H1 (cell line): ENCODE results near the gene IFI44L. TPM values are rescaled to one million over a fixed set of nuclear protein-coding genes. Genes with fewer than 3 reads are reported as not detected.

Experiments used
- CTCF ChIA-PET: fragments of 300-600 bp; sonication (Branson Sonifier 250); formaldehyde crosslinking; loops from one replicate; lab custom pipeline; 2021; ENCODE audit not compliant: partially characterized antibody; lab: Charles Lee
- POLR2A ChIA-PET: fragments of 300-600 bp; sonication (Branson Sonifier 250); formaldehyde crosslinking; loops from one replicate; lab custom pipeline; 2021; ENCODE audit warnings: inconsistent platforms; ENCODE audit not compliant: partially characterized antibody; lab: Charles Lee
- DNase-seq, 2 experiments: peaks; one replicate each; pipeline versions ENCODE4 v3.0.0 to v3.0.0-alpha.2; 2010 to 2022; ENCODE audit warnings: low spot score in 2 of 2, low read depth in 1 of 2, mixed read lengths in 1 of 2
- FAIRE-seq: peaks from 2 replicates; lab custom pipeline; 2011; peaks lifted over from hg19 to GRCh38; lab: Jason Lieb, UNC
- H2AFZ ChIP-seq: 2 replicates; pipeline ENCODE4 v1.8.1; 2012; ENCODE audit warnings: low read length, inconsistent platforms
- H2AK5ac ChIP-seq: 2 replicates; pipeline ENCODE4 v1.6.1; 2013; ENCODE audit warnings: low read depth, low read length
- H2BK120ac ChIP-seq: replicated peaks from 2 replicates; pipeline ENCODE3; 2013; ENCODE audit warnings: low read depth, low read length, inconsistent platforms
- H2BK12ac ChIP-seq: 2 replicates; pipeline ENCODE4 v1.6.1; 2013; ENCODE audit warnings: low read depth, low read length
- H2BK15ac ChIP-seq: 2 replicates; pipeline ENCODE4 v1.6.1; 2013; ENCODE audit warnings: low read length
- H2BK20ac ChIP-seq: 2 replicates; pipeline ENCODE4 v1.6.1; 2013; ENCODE audit warnings: low read length
- H2BK5ac ChIP-seq: 2 replicates; pipeline ENCODE4 v1.6.1; 2013; ENCODE audit warnings: low read depth, low read length
- H3K14ac ChIP-seq: 2 replicates; pipeline ENCODE4 v1.6.1; 2013; ENCODE audit warnings: inconsistent platforms; ENCODE audit not compliant: insufficient read length
- H3K18ac ChIP-seq: 2 replicates; pipeline ENCODE4 v1.6.1; 2013; ENCODE audit warnings: low read length; ENCODE audit errors: extremely low read depth
- H3K23ac ChIP-seq: 2 replicates; pipeline ENCODE4 v1.6.1; 2013; ENCODE audit warnings: inconsistent platforms; ENCODE audit not compliant: insufficient read length
- H3K23me2 ChIP-seq: 2 replicates; pipeline ENCODE4 v1.6.1; 2013; ENCODE audit warnings: low read depth, low read length
- H3K27ac ChIP-seq: 2 replicates; pipeline ENCODE4 v1.6.1; 2011; ENCODE audit warnings: low read depth, low read length, inconsistent platforms
- H3K27me3 ChIP-seq, 4 experiments: replicated peaks in 1 of 4; 1 replicate in 1 of 4; 2 replicates in 3 of 4; pipeline versions ENCODE4 v1.6.1 to v1.8.1; 2011 to 2013; ENCODE audit warnings: low read length in 3 of 4, mild to moderate bottlenecking in 3 of 4, inconsistent platforms in 2 of 4, mixed read lengths in 2 of 4, moderate library complexity in 1 of 4; ENCODE audit not compliant: control insufficient read depth in 3 of 4, insufficient read depth in 3 of 4; ENCODE audit errors: extremely low read depth in 1 of 4
- H3K36me3 ChIP-seq, 4 experiments: 2 replicates each; pipeline versions ENCODE4 v1.6.1 to v1.8.1; 2011 to 2013; ENCODE audit warnings: mild to moderate bottlenecking in 4 of 4, low read length in 3 of 4, moderate library complexity in 2 of 4, control low read depth in 1 of 4, inconsistent platforms in 1 of 4; ENCODE audit not compliant: insufficient read depth in 4 of 4, control insufficient read depth in 2 of 4
- H3K4ac ChIP-seq: replicated peaks from 2 replicates; pipeline ENCODE3; 2013; ENCODE audit warnings: low read length, low read depth, mixed read lengths, inconsistent platforms; ENCODE audit not compliant: insufficient read length
- H3K4me1 ChIP-seq, 4 experiments: replicated peaks in 1 of 4; 1 replicate in 1 of 4; 2 replicates in 3 of 4; pipeline versions ENCODE4 v1.6.1 to v1.8.1; 2011 to 2013; ENCODE audit warnings: low read length in 3 of 4, inconsistent platforms in 2 of 4, mixed read lengths in 1 of 4; ENCODE audit not compliant: insufficient read depth in 4 of 4, control insufficient read depth in 3 of 4
- H3K4me2 ChIP-seq, 2 experiments: 2 replicates each; pipeline versions ENCODE4 v1.6.1 to v1.8.1; 2011 to 2013; ENCODE audit warnings: low read depth in 2 of 2, low read length in 2 of 2, control low read depth in 1 of 2, inconsistent platforms in 1 of 2, mild to moderate bottlenecking in 1 of 2; ENCODE audit not compliant: insufficient read depth in 1 of 2
- H3K4me3 ChIP-seq, 4 experiments: fragments of 200-600, 300-600 bp in 1 of 4; sonication (generic), shearing (Covaris generic), sonication (Bioruptor Twin) in 1 of 4; 2 replicates each; pipeline versions ENCODE4 v1.5.1 to v1.8.1; 2011 to 2016; ENCODE audit warnings: low read length in 4 of 4, low read depth in 3 of 4, control low read depth in 2 of 4, inconsistent platforms in 2 of 4, mild to moderate bottlenecking in 2 of 4, mixed read lengths in 1 of 4, moderate library complexity in 1 of 4; ENCODE audit not compliant: insufficient read depth in 2 of 4; ENCODE audit errors: extremely low read depth in 1 of 4
- H3K56ac ChIP-seq: replicated peaks from 2 replicates; pipeline ENCODE3; 2013; ENCODE audit warnings: low read depth, mild to moderate bottlenecking, mixed read lengths, low read length, inconsistent platforms; ENCODE audit not compliant: insufficient read length
- H3K79me1 ChIP-seq: 2 replicates; pipeline ENCODE4 v1.6.1; 2013; ENCODE audit warnings: low read depth, low read length, control low read depth
- H3K79me2 ChIP-seq, 2 experiments: 2 replicates each; pipeline versions ENCODE4 v1.6.1 to v1.8.1; 2012 to 2013; ENCODE audit warnings: low read length in 2 of 2, mild to moderate bottlenecking in 2 of 2, inconsistent platforms in 1 of 2; ENCODE audit not compliant: insufficient read depth in 2 of 2, control insufficient read depth in 1 of 2
- H3K9ac ChIP-seq, 4 experiments: replicated peaks in 1 of 4; 1 replicate in 1 of 4; 2 replicates in 3 of 4; pipeline versions ENCODE4 v1.6.1 to v1.8.1; 2011 to 2013; ENCODE audit warnings: low read depth in 3 of 4, low read length in 3 of 4, control low read depth in 2 of 4, mild to moderate bottlenecking in 2 of 4, moderate library complexity in 2 of 4, inconsistent platforms in 1 of 4; ENCODE audit errors: extremely low read depth in 1 of 4
- H3K9me3 ChIP-seq, 2 experiments: 2 replicates each; pipeline versions ENCODE4 v1.6.1 to v1.8.1; 2012 to 2013; ENCODE audit warnings: mild to moderate bottlenecking in 2 of 2, moderate library complexity in 2 of 2, control low read depth in 1 of 2, inconsistent platforms in 1 of 2, low read depth in 1 of 2, low read length in 1 of 2, mixed read lengths in 1 of 2; ENCODE audit not compliant: insufficient read depth in 2 of 2
- H4K20me1 ChIP-seq, 2 experiments: replicated peaks in 1 of 2; 2 replicates each; pipeline versions ENCODE3 to v1.8.1; 2011 to 2013; ENCODE audit warnings: inconsistent platforms in 2 of 2, low read length in 2 of 2, mild to moderate bottlenecking in 1 of 2; ENCODE audit not compliant: insufficient read depth in 2 of 2, control insufficient read depth in 1 of 2
- H4K5ac ChIP-seq: 2 replicates; pipeline ENCODE4 v1.6.1; 2013; ENCODE audit warnings: low read length, low read depth, mixed read lengths, inconsistent platforms; ENCODE audit not compliant: insufficient read length
- H4K8ac ChIP-seq: 2 replicates; pipeline ENCODE4 v1.8.0; 2013; ENCODE audit warnings: mild to moderate bottlenecking, moderate library complexity, low read length, inconsistent platforms; ENCODE audit not compliant: insufficient read depth; ENCODE audit errors: extremely low read depth
- H4K91ac ChIP-seq: replicated peaks from 2 replicates; pipeline ENCODE3; 2013; ENCODE audit warnings: low read length, mixed read lengths, inconsistent platforms; ENCODE audit not compliant: insufficient read length
- CBX5 ChIP-seq: fragments of 300-800, 300-1000 bp; sonication (generic); IDR thresholded peaks from 2 replicates; pipeline ENCODE4 v1.7.1; 2016; ENCODE audit warnings: antibody characterized with exemption, low read length, low read depth
- CBX8 ChIP-seq: fragments of 300-800, 300-1000 bp; sonication (generic); IDR thresholded peaks from 2 replicates; pipeline ENCODE4 v1.7.1; 2016; ENCODE audit warnings: low read depth, low read length, borderline replicate concordance
- EZH2 ChIP-seq: fragments of 200-600 bp; sonication (generic); IDR thresholded peaks from 2 replicates; pipeline ENCODE4 v1.7.1; 2012; ENCODE audit warnings: low read depth, mild to moderate bottlenecking, moderate library complexity, low read length, inconsistent platforms; ENCODE audit not compliant: severe bottlenecking
- HDAC2 ChIP-seq, 2 experiments: fragments of 300-600 bp in 1 of 2; sonication (generic) in 1 of 2; IDR thresholded peaks; 2 replicates each; pipeline ENCODE4 v1.6.1; 2011 to 2012; ENCODE audit warnings: low read depth in 2 of 2, low read length in 2 of 2, mild to moderate bottlenecking in 2 of 2, moderate library complexity in 2 of 2, borderline replicate concordance in 1 of 2, inconsistent platforms in 1 of 2
- JUN ChIP-seq: IDR thresholded peaks from 2 replicates; pipeline ENCODE4 v1.6.1; 2011; ENCODE audit warnings: low read depth, mild to moderate bottlenecking, improper control_type of control experiment, low read length
- KDM4A ChIP-seq: IDR thresholded peaks from one replicate; pipeline ENCODE4 v1.7.1; 2012; ENCODE audit warnings: low read depth, mild to moderate bottlenecking, moderate library complexity, low read length, inconsistent platforms; ENCODE audit not compliant: severe bottlenecking
- TAF7 ChIP-seq: optimal IDR thresholded peaks from 2 replicates; pipeline ENCODE3; 2011; ENCODE audit warnings: low read depth, mild to moderate bottlenecking, inconsistent platforms, low read length, moderate library complexity, borderline replicate concordance
- WGBS, 2 experiments: shearing (Covaris generic) in 1 of 2; methylation state at CpG; one replicate each; pipeline versions ENCODE4 v1.1.6 to v1.1.7; 2013 to 2015; ENCODE audit warnings: low lambda C conversion rate in 2 of 2, mixed read lengths in 2 of 2, inconsistent platforms in 1 of 2, low coverage in 1 of 2, missing lambda C conversion rate in 1 of 2; ENCODE audit not compliant: insufficient replicate concordance in 2 of 2, insufficient coverage in 1 of 2, insufficient read length in 1 of 2; ENCODE audit errors: extremely low coverage in 1 of 2, missing lambda C conversion rate in 1 of 2; 5-methylcytosine and 5-hydroxymethylcytosine counted together
- polyA plus RNA-seq, 7 experiments: library from polyadenylated mRNA; depleted of rRNA in 3 of 7; stranded (reverse) in 5 of 7; unstranded in 2 of 7; fragments of >200 nt in 5 of 7; fragments of 200-250 nt in 2 of 7; gene quantifications; 1 replicate in 5 of 7; 2 replicates in 1 of 7; 4 replicates in 1 of 7; pipeline versions ENCODE4 v1.2.1 to v1.2.3, GENCODE V29; 2011 to 2013; ENCODE audit warnings: missing spikeins in 2 of 7, mixed read lengths in 2 of 7
- total RNA-seq: library from RNA; stranded (reverse); fragmentation: NEBNext Ultra II Directional; extraction: Animal tissue kit (Norgen Biotek cat#: 25700); gene quantifications from 2 replicates; pipeline ENCODE4 v1.2.1, GENCODE V29; 2021

The IFI44L gene
- total and polyA plus RNA-seq, 2 of the 8 experiments (the other 6 are each of a cell fraction or from before 2014, with no cell fraction given): not detected

DNA sequence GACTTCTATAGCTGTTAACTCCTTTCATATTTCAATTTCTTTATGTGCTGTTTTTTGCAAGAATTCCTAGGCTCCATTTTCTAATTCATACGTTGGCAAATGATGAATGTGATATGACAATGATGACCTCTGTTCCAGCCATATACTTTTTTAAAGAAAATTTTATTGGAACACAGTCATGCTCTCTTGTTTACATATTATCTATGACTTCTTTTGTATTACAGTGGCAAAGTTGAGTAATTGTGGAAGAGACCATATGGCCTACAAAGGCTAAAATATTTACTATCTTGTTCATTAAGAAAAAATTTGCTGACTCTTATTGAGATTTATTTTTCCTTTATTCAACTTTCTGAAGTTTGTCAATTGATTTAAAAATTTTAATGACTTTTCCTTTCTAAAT, 7.1 kb downstream of the IFI44L start:
- FAIRE-seq (no peak), DNase-seq (no peak)
- Histone ChIP-seq H3K79me2 (no peaks in the 10 kb centered on the region), H3K4me3 (no peak overlapping the region), H3K4me2 (no peak overlapping the region), H3K23ac (no peak overlapping the region), H2BK20ac (no peak overlapping the region), H3K4me1 (no peaks in the 10 kb centered on the region), H3K14ac (no peak overlapping the region), H3K23me2 (no peaks in the 10 kb centered on the region), H3K4ac (no peak overlapping the region), H2BK5ac (no peak overlapping the region), H2BK15ac (no peak overlapping the region), H3K56ac (no peak overlapping the region), H3K9me3 (no peaks in the 10 kb centered on the region), H2BK12ac (no peak overlapping the region), H3K9ac (no peak overlapping the region), H3K27me3 (no peaks in the 10 kb centered on the region), H4K91ac (no peak overlapping the region), H3K27ac (no peak overlapping the region), H4K20me1 (no peaks in the 10 kb centered on the region), H4K8ac (no peak overlapping the region), H2AK5ac (no peak overlapping the region), H3K18ac (no peak overlapping the region), H2AFZ (no peak overlapping the region), H2BK120ac (no peak overlapping the region), H4K5ac (no peak overlapping the region), H3K79me1 (no peaks in the 10 kb centered on the region), H3K36me3 (no peaks in the 10 kb centered on the region)
- ChIA-PET CTCF (interaction anchor here (1.4 to 1.8 kb wide), 3 partner anchors 10 to 49 kb away, joined by 4 to 6 read pairs (median 4); no protein-coding TSS in a partner anchor), POLR2A (no interaction called here)
- WGBS, 2 experiments: 84% methylated on average over 1 of the region's 1 CpG; no CpG with 5 or more reads in 1 of the 2 experiments
- TF ChIP-seq TAF7 (no peak), EZH2 (no peak), KDM4A (no peak), CBX8 (no peak), CBX5 (no peak), HDAC2 (IDR thresholded peaks at IDR 0.05; ENCODE audit: borderline replicate concordance in 1 of 2, low read depth in 2 of 2, low read length in 2 of 2) (no peak), JUN (no peak)
